Right lobe of liver (tissue), 4 donors: Measurements from ENCODE around the gene RBMS3.

Experiments used
- POLR2A ChIP-seq: fragments of 450-650 bp; IDR thresholded peaks from one replicate; pipeline ENCODE4 v1.6.1; 2017; ENCODE audit warnings: antibody characterized with exemption, mild to moderate bottlenecking
- TF ChIP-seq, protein P1 (sequence below), 4 donors: fragments of 200-600 bp in 3 of 4; fragments of 450-650 bp in 1 of 4; IDR thresholded peaks; one replicate each; pipeline versions ENCODE4 v1.5.1 to v1.8.0; 2016 to 2022; ENCODE audit warnings: antibody characterized with exemption in 4 of 4, mild to moderate bottlenecking in 2 of 4
- donor health status: DM: no; HTN: no; CAD: no.
- donor health status: DM: no; HTN: no; CAD: no.
- donor health status: DM: no; HTN: yes; CAD: no.

DNA sequence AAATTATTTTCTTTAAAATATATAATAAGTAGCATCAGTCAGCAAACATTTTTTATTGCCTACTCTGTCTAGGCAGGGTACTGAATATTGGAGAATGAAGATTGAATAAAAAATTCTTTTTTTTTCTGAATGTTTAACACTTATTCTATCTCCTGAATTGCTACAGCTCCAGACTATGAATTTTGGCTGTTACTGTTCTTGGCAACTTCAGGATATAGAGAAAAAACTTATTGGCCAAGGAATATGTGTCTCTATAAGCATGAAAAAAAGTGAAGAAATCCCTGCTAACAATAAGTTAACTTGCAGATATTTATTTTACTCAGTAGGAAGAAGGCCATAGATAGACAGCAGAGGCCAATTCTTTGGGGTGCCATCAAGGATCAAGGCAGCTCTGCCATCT is 309.6 kb downstream of the RBMS3 start:
- TF ChIP-seq, protein P1, sequence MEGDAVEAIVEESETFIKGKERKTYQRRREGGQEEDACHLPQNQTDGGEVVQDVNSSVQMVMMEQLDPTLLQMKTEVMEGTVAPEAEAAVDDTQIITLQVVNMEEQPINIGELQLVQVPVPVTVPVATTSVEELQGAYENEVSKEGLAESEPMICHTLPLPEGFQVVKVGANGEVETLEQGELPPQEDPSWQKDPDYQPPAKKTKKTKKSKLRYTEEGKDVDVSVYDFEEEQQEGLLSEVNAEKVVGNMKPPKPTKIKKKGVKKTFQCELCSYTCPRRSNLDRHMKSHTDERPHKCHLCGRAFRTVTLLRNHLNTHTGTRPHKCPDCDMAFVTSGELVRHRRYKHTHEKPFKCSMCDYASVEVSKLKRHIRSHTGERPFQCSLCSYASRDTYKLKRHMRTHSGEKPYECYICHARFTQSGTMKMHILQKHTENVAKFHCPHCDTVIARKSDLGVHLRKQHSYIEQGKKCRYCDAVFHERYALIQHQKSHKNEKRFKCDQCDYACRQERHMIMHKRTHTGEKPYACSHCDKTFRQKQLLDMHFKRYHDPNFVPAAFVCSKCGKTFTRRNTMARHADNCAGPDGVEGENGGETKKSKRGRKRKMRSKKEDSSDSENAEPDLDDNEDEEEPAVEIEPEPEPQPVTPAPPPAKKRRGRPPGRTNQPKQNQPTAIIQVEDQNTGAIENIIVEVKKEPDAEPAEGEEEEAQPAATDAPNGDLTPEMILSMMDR (IDR thresholded peaks at IDR 0.05), result no peak
- no peak for TF ChIP-seq POLR2A
